M059J (cell line): ENCODE data around the gene ADIRF. TPM values are rescaled to one million over a fixed set of nuclear protein-coding genes. Genes with fewer than 3 reads are reported as not detected.
"Not testable (repeated sequence)": the region's sequence is repeated elsewhere in the genome, so short reads cannot be mapped to it uniquely, and the experiment has no call there.

Experiments
- DNase-seq: peaks from one replicate; pipeline ENCODE4 v3.0.0-alpha.2; 2012; ENCODE audit warnings: low read depth
- total RNA-seq: library from RNA; depleted of rRNA; stranded (reverse); fragments of >200 nt; shearing (Covaris generic); gene quantifications from 2 replicates; pipeline ENCODE4 v1.2.3, GENCODE V29; 2014

The ADIRF gene
- total RNA-seq, 1 experiment from 2014 or later: 4.2 TPM

- peak; percentile 46 for DNase-seq
Measured at GRCh38 chr10:86945361-86946212, 22.7 kb upstream of the ADIRF start.

- no peak for DNase-seq
Measured at GRCh38 chr10:86946213-86947155, 21.8 kb upstream of the ADIRF start.

- DNase-seq: not testable (repeated sequence)
Measured at GRCh38 chr10:86947806-86948205, 20.5 kb upstream of the ADIRF start.

GRCh38 chr10:86950349-86950748 lies 17.9 kb upstream of the ADIRF start:
- DNase-seq: no peak

- no peak for DNase-seq
Measured at GRCh38 chr10:86951184-86951761, 17.0 kb upstream of the ADIRF start.

GRCh38 chr10:86952106-86952505 lies 16.2 kb upstream of the ADIRF start:
- DNase-seq: no peak

- not testable (repeated sequence) for DNase-seq
Measured at GRCh38 chr10:86952697-86953096, 15.6 kb upstream of the ADIRF start.

GRCh38 chr10:86953747-86954680 lies 14.3 kb upstream of the ADIRF start:
- no peak for DNase-seq

GRCh38 chr10:86954681-86955500 lies 13.4 kb upstream of the ADIRF start:
- DNase-seq: no peak

- DNase-seq: no peak
Measured at GRCh38 chr10:86955501-86956194, 12.6 kb upstream of the ADIRF start.

- no peak for DNase-seq
Measured at GRCh38 chr10:86956195-86956847, 12.0 kb upstream of the ADIRF start.

GRCh38 chr10:86956848-86957448 lies 11.3 kb upstream of the ADIRF start:
- no peak for DNase-seq

- DNase-seq: no peak
Measured at GRCh38 chr10:86957471-86958115, 10.7 kb upstream of the ADIRF start, which contains the start of gene MMRN2. TSS of gene MMRN2 (minus strand) at chr10:86957615. CDS start at chr10:86957541, 74 bp downstream.

- DNase-seq: no peak
Measured at GRCh38 chr10:86958116-86958900, 10.0 kb upstream of the ADIRF start, which contains the start of gene SNCG. TSS of gene SNCG (plus strand) at chr10:86958599. CDS start at chr10:86958698, 99 bp downstream.

GRCh38 chr10:86958901-86959736 lies 9.2 kb upstream of the ADIRF start:
- DNase-seq: peak; percentile 78

- no peak for DNase-seq
Measured at GRCh38 chr10:86959737-86960002, 8.6 kb upstream of the ADIRF start.
